ENCODE results near the gene IQSEC1.

The IQSEC1 gene

DNA sequence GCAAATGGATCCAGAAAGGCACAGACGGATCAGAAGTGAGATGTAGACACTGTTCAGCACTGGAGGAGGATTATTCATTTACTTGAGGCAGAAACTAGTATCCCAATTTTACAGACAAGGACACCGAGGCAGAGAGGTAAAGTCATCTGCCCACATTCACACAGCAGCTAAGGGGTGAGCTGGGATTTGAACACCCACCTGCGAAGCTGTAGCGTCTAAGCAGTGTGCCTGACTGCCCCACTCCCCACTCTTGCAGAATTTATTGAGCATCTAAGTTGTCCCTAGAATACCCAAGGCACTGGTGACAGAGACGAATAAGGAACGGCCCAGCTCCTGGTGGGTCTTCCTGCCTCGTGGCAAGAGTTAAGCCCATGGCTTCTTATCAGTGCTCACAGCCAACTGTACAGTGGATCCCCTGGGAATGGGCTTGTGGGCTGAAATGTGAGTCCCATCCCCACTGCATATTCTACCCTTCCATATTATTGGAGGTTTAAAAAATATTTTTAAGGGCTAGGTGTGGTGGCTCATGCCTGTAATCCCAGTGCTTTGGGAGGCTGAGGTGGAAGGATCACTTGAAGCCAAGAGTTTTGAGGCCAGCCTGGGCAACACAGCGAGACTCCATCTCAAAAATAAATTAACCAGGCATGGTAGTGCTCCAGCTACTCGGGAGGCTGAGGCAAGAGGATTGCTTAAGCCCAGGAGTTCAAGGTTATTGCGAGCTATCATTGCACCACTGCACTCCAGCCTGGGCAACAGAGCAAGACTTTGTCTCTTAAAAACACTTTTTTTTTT lies 77.6 kb downstream of the IQSEC1 start:
- no peak for DNase-seq

- DNase-seq = peak; percentile 47
Observed at GRCh38 chr3:12994607-12995388, 78.4 kb downstream of the IQSEC1 start.

DNA sequence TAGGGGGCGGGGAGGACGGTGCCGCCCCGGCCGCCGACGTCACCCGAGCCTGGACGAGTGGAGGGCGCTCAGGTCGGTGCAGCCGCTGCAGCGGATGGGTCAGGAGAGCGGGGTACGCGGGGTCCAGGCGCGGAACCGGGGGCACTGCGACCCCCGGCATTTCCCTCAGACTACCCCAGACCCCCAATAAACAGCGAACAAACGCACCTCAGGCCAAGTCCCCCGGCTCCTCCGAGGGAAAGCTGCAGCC lies 78.9 kb downstream of the IQSEC1 start:
- DNase-seq = no peak

DNA sequence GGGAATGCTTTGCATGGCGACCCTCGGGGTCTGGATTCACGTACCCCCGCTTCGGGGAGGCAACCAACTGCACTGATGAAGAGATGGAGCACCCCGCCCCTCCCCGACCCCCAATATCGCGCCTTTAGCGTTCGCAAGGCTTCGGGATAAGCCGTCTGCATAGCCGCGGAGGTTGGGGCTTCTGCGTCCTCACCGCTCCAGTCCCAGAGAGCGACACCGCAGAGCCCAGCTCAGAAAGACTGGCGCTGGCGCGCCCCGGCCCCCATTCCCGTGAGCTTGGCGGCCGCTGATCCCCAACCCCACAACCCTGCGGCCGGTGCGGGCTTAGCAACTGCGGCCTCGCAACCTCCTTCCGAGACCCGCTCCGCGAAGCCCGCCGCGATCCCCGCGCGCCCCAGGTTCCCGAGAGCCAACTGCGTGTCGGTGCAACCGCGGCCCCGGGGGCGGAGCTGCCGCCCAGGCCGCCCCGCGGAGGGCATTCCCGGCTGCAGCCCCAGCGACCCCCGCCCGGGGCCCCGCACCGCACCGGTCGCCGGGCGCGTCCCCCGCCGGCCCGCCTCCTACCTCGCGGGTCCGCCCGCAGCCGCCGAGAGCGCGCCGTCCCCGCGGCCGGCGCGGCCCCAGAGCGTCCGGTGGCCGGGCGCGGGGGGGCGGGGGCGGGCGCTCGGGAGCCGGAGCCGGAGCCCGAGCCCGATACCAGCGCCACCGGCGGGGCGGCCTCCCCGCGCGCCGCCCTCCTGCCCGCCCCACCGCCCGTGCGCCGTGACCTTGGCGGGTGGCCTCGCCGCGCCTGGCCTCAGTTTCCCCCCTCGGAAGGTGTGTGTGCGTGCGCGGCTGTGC lies 79.5 kb downstream of the IQSEC1 start:
- no peak for DNase-seq

GRCh38 chr3:12992629-12993516 lies 80.4 kb downstream of the IQSEC1 start:
- no peak for DNase-seq

- no peak for DNase-seq
Observed at GRCh38 chr3:12991861-12992281, 81.4 kb downstream of the IQSEC1 start.

DNA sequence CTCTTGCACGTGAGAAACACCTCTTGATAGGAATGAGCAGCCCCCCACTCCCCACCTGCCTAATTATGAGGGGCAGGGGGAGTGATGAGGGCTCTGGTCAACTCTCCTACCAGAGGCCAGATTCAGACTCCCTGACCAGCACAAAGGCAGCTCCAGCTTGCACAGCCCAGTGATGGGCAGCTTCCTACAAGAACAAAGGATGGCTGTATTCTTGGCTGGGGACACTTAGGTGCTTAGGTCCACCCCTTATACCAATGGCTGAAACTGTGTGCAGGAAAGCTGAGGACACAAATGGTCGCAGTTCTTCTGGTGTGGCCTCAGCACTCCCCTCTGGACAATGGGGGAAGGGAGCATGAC lies 81.8 kb downstream of the IQSEC1 start:
- DNase-seq = no peak

DNA sequence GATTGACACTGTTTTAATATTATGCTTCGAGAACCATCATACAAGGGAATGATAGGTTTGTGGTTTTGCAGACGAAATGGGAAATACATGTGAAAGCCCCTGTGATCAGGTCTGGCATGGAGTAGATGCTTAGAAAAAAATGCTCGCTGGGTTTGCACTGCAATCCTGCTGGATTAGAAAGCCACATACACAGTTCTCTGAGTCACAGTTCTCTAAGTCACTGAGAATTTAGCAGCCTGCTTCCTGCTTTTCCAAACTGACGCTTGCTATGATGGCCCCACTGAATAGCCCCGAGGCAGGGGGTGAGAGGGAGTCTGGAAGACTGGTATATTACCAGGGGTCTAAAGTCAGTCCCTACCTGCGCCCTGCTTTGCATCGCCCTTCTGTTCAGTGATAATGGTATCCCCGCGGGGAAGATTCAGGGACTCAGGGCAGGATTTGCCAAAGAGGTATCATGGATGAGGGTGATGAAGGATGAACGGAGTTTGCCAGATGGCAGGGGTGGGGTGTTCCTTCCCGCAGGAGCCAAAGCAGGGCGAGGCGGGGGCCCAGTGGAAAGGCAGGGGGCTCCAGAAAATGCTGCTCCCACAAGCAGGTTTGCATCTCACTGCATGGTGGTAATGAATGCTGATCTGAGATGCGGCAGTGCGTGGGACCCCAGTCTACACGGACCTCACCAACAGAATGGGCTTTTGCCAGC lies 82.3 kb downstream of the IQSEC1 start:
- DNase-seq = no peak

- no peak for DNase-seq
Observed at GRCh38 chr3:12990306-12990705, 82.9 kb downstream of the IQSEC1 start.

DNA sequence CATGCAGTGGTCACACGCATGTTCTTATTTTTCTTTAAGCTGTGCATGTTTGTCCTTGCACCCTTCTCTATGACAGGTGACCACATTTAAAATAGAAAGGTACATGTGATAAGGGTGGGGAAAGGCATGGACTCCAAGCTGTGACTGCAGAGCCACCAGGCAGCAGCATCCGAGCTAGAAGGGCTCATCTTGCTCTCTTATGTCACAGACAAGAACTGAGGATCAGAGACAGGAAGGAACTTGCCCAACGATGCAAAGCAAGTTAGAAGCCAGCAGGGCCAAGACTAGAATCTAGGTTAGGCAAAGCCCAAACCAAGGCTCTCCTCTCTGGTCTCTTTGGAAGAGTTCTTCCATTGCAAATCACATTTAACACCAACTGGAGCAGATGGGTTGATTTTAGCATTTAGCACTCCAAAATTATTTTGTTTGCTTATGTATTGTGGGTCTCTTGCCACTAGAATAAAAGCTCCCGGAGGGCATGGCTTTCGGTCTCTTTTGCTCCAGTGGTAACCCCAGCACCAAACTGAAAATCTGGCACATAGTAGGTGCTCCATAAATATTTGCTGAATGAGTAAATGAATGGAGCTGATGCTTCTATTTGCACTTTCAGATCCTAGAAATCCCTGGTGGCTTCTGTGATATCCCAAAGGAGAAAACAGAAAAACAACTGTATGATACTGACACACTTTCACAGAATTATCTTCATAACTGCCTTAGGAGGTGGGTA lies 84.3 kb downstream of the IQSEC1 start:
- no peak for DNase-seq

GRCh38 chr3:12987602-12988001 lies 85.6 kb downstream of the IQSEC1 start:
- DNase-seq = no peak

DNA sequence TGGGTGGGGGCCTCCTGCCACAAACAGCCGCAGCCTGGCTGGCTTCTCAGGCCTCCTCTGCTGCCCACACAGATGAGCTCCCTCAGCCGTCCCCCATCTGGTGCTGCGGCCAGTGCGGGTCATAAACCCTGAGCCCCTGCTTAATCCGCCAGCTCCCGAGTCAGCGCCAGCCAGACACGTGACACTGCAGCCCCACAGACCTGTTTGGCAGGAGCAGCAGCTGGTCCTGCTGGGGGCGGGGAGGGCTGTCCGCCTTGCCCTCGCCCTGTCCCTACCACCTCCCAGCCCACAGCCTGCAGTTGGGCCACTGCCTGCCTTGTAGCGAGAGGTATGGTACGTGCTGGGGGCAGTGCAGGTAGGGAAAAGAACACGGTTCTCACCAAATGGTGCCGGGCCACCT lies 86.2 kb downstream of the IQSEC1 start:
- DNase-seq = no peak

- no peak for DNase-seq
Observed at GRCh38 chr3:12986521-12986920, 86.7 kb downstream of the IQSEC1 start.

- no peak for DNase-seq
Observed at GRCh38 chr3:12986031-12986430, 87.2 kb downstream of the IQSEC1 start.

GRCh38 chr3:12985148-12985547 lies 88.1 kb downstream of the IQSEC1 start:
- no peak for DNase-seq

DNA sequence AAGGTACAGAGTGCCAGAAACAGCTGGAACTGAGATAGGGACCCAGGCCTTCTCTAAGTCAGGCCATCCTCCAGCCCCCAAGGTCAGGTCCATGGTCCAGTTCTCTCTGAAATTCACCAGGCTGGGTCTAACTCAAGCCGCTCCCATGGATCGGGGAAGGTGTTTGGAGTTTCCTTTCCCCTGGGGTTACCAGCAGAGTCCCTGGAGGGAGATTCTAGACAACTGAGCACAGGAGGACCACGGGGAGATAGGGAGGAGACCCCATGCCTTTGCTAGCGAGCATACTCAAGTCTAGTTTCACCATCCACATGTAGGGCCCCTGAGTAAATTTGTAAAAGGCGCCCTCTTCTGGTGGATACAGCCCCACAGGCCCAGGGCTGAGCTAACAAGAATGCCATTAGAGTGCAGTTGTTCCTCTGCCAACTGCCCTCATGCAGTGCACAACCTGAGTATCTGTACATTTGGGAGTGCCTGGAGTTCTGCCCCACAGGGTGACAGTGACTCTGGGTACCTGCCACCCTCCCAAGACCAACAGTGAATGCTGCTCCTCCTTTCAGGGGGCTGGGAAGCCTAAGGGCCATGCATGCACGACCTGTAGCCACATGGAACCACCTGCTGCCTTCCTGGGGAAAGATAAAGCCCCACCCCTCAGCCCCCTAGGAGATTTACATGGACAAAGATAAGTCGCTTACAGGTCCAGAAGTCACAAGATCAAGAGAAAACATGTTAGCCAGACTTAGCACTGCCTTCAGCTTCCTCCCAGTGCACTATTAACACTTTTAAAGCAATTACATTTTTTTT lies 89.0 kb downstream of the IQSEC1 start:
- DNase-seq = no peak

GRCh38 chr3:12983319-12983718 lies 89.9 kb downstream of the IQSEC1 start:
- no peak for DNase-seq

DNA sequence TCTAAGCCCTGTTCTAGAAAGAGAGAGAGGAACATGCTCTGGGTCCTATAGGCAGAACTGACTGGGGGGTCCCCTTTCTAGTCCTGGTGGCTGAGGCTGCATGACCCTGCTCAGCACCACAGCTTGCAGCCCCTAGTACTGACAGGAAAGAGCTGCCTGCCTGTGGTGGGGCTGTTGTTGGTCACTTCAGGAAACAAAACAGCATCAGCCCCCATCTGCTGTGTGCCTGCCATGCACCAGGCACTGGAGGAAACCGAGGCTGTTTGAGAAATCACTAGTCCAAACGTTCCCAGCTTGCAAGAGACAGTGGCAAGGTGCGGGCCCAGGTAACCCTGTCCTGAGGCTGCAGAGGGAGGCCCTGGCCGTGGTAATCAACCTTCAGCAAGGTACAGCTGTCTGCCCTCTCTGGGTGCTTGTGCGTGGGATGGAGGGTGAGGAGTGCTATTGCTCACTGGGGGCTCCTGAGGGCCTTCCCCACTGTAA lies 90.6 kb downstream of the IQSEC1 start:
- DNase-seq = no peak

DNA sequence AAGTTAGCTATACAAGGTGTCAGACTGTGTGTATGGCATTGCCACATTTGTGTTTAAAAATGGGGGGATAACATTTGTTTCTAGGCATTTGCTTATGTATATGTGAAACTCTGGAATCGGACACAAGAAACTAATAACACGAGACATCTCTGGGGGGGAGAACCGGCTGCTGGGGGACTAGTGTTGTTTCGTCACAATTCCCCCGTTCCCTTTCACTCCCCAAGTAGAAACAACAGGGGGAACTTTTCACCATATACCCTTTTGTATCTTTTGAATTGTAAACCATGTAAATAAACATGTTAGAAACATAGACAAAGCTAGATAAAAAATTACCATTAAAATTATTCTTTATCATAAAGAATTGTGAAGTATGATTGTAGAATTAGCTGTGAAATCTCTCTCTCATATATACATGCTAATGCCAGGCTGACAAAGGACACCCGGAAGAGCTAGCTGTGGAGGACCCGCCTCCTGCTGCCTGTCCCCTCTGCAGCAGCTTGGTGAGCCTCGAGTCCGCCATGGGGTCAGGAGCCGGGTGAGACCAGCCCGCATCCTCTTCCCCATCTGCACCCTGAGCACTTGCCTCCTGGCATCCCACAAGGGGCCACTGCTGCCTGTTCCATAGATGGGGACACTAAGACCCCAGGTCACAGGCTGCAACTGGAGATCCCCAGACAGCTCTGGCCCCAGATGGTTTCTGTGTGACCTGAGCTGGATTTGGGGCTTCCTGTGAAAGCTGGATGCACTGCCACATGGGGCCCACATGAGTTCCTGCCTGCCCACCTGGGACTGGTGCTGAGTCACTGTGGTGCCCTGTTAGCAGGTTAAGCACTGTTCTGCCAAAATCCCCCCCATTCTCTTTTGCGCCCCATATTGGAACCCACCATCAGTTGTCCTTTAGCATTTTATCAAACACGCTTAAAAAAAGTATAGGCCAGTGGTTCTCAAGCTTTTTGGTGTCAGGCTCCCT lies 91.6 kb downstream of the IQSEC1 start:
- no peak for DNase-seq

Measured in NCI-H2227 treated with DMSO at 0.1 percent for 48 hours (cell line).